ENCODE results near the gene MATCAP1. TPM values are rescaled to one million over a fixed set of nuclear protein-coding genes. Genes with fewer than 3 reads are reported as not detected.

The MATCAP1 gene
- total and polyA plus RNA-seq, 2 of the 4 experiments (the other 2 are of a cell fraction) = 8.2 to 43.9 TPM

DNA sequence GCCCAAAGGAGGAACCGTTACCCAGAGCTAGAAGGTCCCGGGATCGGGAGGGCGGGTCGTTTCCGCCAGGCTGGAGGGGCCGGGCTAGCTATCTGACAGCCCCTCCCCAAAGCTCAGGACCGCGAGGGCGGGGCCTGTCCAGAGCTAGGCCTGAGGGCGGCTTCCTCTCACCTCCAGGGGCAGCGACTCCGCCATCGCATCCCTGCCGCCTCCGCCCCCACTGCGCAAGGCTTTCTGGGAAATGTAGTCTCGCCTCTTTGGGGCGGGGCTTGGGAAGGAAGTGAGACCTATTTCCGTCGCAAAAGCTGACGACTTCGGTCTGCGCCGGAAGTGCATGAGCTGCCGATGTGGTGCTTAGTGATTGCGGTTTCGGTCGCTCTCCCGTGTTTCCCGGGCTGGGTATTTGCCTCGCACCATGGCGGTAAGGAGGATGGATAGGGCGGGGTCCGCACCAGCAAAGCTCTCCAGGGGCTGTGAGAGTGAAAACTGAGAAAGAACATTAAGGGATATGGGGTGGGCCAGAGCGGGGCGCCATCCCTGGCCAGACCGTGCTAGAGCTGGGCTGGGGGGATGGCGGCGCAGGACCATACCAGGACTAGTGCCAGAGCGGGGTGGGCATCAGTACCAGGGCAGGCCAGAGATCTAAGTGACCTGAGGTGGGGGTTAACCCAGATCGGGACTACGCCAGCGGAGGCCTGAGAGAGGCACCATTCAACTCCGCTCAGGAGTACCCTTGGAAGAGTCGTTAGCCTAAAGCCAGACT, 43.2 kb upstream of the MATCAP1 start, which contains the start of gene TMEM208:
Gene TMEM208 (plus strand): TSS at position 327 of the 763 bp plus-strand sequence. CDS start 89 bp downstream, at position 416.
- H2BK20ac ChIP-seq (ENCODE audit: low read depth, low read length) = no peak within 1 kb of the TSS
- CTCF ChIA-PET = interaction anchor here (0.6 kb wide), 1 partner anchor 126 kb away, joined by 3 read pairs; no protein-coding TSS in a partner anchor
- H3K4me1 ChIP-seq (ENCODE audit: control insufficient read depth, insufficient read depth, low read length) = peaks cover 12% of the 10 kb centered on the region
- H3K4me2 ChIP-seq (ENCODE audit: low read depth, low read length) = peak within 1 kb of the TSS; percentile 91
- H2BK120ac ChIP-seq (ENCODE audit: low read depth, low read length) = peak within 1 kb of the TSS; percentile 40
- WGBS, 2 experiments (ENCODE audit: extremely low coverage in 2 of 2, insufficient read length in 1 of 2) = 3% methylated on average over 19 of the region's 46 CpGs; no CpG with 5 or more reads in 1 of the 2 experiments
- peaks cover 23 to 58% of the 10 kb centered on the region in 2 experiments for H3K79me1 ChIP-seq (ENCODE audit: low read depth in 1 of 2, low read length in 2 of 2)
- peak within 1 kb of the TSS; percentile 9; the same call in 1 of the 3 replicates for H2BK15ac ChIP-seq (ENCODE audit: low read depth, low read length)
- H2BK5ac ChIP-seq (ENCODE audit: low read depth, low read length, poor library complexity, severe bottlenecking) = peak within 1 kb of the TSS; percentile 90
- no peaks in the 10 kb centered on the region for H3K9me3 ChIP-seq (ENCODE audit: control insufficient read depth, insufficient read depth, low read length)
- peak within 1 kb of the TSS; percentile 78 for H3K18ac ChIP-seq (ENCODE audit: low read depth, low read length)
- H3K56ac ChIP-seq (ENCODE audit: extremely low read depth, insufficient read depth, low read length) = peak within 1 kb of the TSS; percentile 71
- peak within 1 kb of the TSS; percentile 100 for H2AK9ac ChIP-seq (replicated peaks; ENCODE audit: low read depth, low read length, poor library complexity)
- H3K4ac ChIP-seq (ENCODE audit: low read depth, low read length) = peak within 1 kb of the TSS; percentile 97
- H3K4me3 ChIP-seq (ENCODE audit: insufficient read depth, low read depth, low read length) = peak within 1 kb of the TSS; percentile 80
- H3K14ac ChIP-seq (replicated peaks; ENCODE audit: low read depth, low read length) = peak within 1 kb of the TSS; percentile 98
- POLR2A ChIA-PET (ENCODE audit: unreplicated experiment) = interaction anchor here (0.6 to 1.4 kb wide), 3 partner anchors 14 to 65 kb away, joined by 3 to 5 read pairs (median 5); no protein-coding TSS in a partner anchor
- H4K5ac ChIP-seq (ENCODE audit: low read depth, low read length) = peak within 1 kb of the TSS; percentile 95
- H3K23ac ChIP-seq (ENCODE audit: low read depth, low read length) = peak within 1 kb of the TSS; percentile 90
- H4K8ac ChIP-seq (ENCODE audit: low read depth in 2 of 2, low read length in 2 of 2) = peak within 1 kb of the TSS; percentile 83 to 98
- no TSS peak for BruUV-seq (replicated peaks)
- peak within 1 kb of the TSS; percentile 97 for H2AFZ ChIP-seq (replicated peaks; ENCODE audit: low read length, poor library complexity)
- H3K9ac ChIP-seq (ENCODE audit: low read depth, low read length) = peak within 1 kb of the TSS; percentile 93
- dilution Hi-C loops (cut with HindIII; ENCODE audit: low sequenced_read_pairs, unreplicated experiment) = no loop called here
- in situ Hi-C loops (cut with MboI; ENCODE audit: low sequenced_read_pairs) = no loop called here
- ATAC-seq (ENCODE audit: low read depth) (peak; percentile 99), DNase-seq (peak; percentile 98)
- intact Hi-C loops (cut with micrococcal nuclease) = loop anchor here (1.0 kb wide), 1 partner anchor 19 kb away; no protein-coding TSS in a partner anchor
- peak within 1 kb of the TSS; percentile 89 for H3K27ac ChIP-seq (ENCODE audit: insufficient read depth, low read length)
- peaks cover 7% of the 10 kb centered on the region; the same call in 1 of the 2 replicates for H4K20me1 ChIP-seq (ENCODE audit: insufficient read depth, low read length)
- peak within 1 kb of the TSS; percentile 93 for H4K91ac ChIP-seq (ENCODE audit: insufficient read depth, low read depth, low read length)
- TF ChIP-seq, protein P1, sequence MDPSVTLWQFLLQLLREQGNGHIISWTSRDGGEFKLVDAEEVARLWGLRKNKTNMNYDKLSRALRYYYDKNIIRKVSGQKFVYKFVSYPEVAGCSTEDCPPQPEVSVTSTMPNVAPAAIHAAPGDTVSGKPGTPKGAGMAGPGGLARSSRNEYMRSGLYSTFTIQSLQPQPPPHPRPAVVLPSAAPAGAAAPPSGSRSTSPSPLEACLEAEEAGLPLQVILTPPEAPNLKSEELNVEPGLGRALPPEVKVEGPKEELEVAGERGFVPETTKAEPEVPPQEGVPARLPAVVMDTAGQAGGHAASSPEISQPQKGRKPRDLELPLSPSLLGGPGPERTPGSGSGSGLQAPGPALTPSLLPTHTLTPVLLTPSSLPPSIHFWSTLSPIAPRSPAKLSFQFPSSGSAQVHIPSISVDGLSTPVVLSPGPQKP (IDR thresholded peaks at IDR 0.05; ENCODE audit: borderline replicate concordance, low read depth, low read length) = no peak
- TF ChIP-seq SMC3 (IDR thresholded peaks at IDR 0.05; ENCODE audit: low read depth, low read length) (no peak), MAZ (IDR thresholded peaks at IDR 0.05; ENCODE audit: borderline replicate concordance, low read depth, low read length) (peak; percentile 96), FOS (IDR thresholded peaks at IDR 0.05; ENCODE audit: low read depth, low read length) (peak; percentile 43; the same call in 1 of the 2 replicates), POLR2A (IDR thresholded peaks at IDR 0.05; ENCODE audit: low read depth, low read length) (peak; percentile 82), RAD21 (IDR thresholded peaks at IDR 0.05; ENCODE audit: low read length) (peak; percentile 8; the same call in 1 of the 2 replicates), MXI1 (IDR thresholded peaks at IDR 0.05; ENCODE audit: borderline replicate concordance, low read depth, low read length) (peak; percentile 85)
- TF ChIP-seq, protein P2, sequence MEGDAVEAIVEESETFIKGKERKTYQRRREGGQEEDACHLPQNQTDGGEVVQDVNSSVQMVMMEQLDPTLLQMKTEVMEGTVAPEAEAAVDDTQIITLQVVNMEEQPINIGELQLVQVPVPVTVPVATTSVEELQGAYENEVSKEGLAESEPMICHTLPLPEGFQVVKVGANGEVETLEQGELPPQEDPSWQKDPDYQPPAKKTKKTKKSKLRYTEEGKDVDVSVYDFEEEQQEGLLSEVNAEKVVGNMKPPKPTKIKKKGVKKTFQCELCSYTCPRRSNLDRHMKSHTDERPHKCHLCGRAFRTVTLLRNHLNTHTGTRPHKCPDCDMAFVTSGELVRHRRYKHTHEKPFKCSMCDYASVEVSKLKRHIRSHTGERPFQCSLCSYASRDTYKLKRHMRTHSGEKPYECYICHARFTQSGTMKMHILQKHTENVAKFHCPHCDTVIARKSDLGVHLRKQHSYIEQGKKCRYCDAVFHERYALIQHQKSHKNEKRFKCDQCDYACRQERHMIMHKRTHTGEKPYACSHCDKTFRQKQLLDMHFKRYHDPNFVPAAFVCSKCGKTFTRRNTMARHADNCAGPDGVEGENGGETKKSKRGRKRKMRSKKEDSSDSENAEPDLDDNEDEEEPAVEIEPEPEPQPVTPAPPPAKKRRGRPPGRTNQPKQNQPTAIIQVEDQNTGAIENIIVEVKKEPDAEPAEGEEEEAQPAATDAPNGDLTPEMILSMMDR (conservative IDR thresholded peaks at IDR 0.05; ENCODE audit: low read depth, low read length) = peak; percentile 29
- no peaks in the 10 kb centered on the region for H3K27me3 ChIP-seq (ENCODE audit: control insufficient read depth, insufficient read depth, low read length)
- H3K9me1 ChIP-seq (ENCODE audit: insufficient read depth, low read length) = peaks cover 12% of the 10 kb centered on the region
- H3K36me3 ChIP-seq (ENCODE audit: control insufficient read depth, insufficient read depth, low read length) = peaks cover 40% of the 10 kb centered on the region
- H2AK5ac ChIP-seq (ENCODE audit: low read depth, low read length) = peak within 1 kb of the TSS; percentile 86

Data from IMR-90 (cell line).